SK-N-SH (cell line): Measurements from ENCODE around the gene RHOT2. TPM values are rescaled to one million over a fixed set of nuclear protein-coding genes. Genes with fewer than 3 reads are reported as not detected.

ENCODE experiments used
- CTCF ChIA-PET: fragments of 300-600, 350-600 bp; formaldehyde crosslinking; extraction: SDS; loops from one replicate; lab custom pipeline; 2021; lab: Yijun Ruan, JAX
- POLR2A ChIA-PET: fragments of 350-600 bp; sonication (Branson Sonifier 250); formaldehyde crosslinking; extraction: SDS; loops from one replicate; lab custom pipeline; 2020; ENCODE audit warnings: antibody characterized with exemption, inconsistent platforms; lab: Yijun Ruan, JAX
- DNase-seq: peaks from one replicate; pipeline ENCODE4 v3.0.0; 2012
- H2AFZ ChIP-seq: fragments of 200-600 bp; sonication (generic); 2 replicates; pipeline ENCODE4 v1.8.1; 2016; ENCODE audit warnings: antibody characterized with exemption, mild to moderate bottlenecking, low read depth
- H3F3A ChIP-seq: fragments of 200-600 bp; sonication (generic); replicated peaks from 2 replicates; pipeline ENCODE3; 2016; ENCODE audit warnings: antibody characterized with exemption, mild to moderate bottlenecking; ENCODE audit not compliant: insufficient read depth
- H3K27ac ChIP-seq, 2 experiments: fragments of 200-500 bp in 1 of 2; fragments of 200-600 bp in 1 of 2; sonication (Bioruptor generic) in 1 of 2; sonication (generic), shearing (Covaris generic) in 1 of 2; 2 replicates each; pipeline versions ENCODE4 v1.5.1 to v1.6.1; 2014 to 2016; ENCODE audit warnings: low read depth in 2 of 2, inconsistent platforms in 1 of 2, low read length in 1 of 2, mild to moderate bottlenecking in 1 of 2, mixed read lengths in 1 of 2
- H3K27me3 ChIP-seq: fragments of 200-600 bp; sonication (generic), shearing (Covaris generic); 2 replicates; pipeline ENCODE4 v1.6.1; 2016; ENCODE audit warnings: mixed run types; ENCODE audit not compliant: insufficient read depth
- H3K36me3 ChIP-seq, 2 experiments: fragments of 200-500 bp in 1 of 2; fragments of 200-600 bp in 1 of 2; sonication (Bioruptor generic) in 1 of 2; sonication (generic) in 1 of 2; replicated peaks in 1 of 2; 2 replicates each; pipeline versions ENCODE3 to v1.5.1; 2014 to 2016; ENCODE audit warnings: low read length in 1 of 2, mild to moderate bottlenecking in 1 of 2; ENCODE audit not compliant: insufficient read depth in 2 of 2, control insufficient read depth in 1 of 2
- H3K4me1 ChIP-seq, 2 experiments: fragments of 200-500 bp in 1 of 2; fragments of 200-600 bp in 1 of 2; sonication (Bioruptor generic) in 1 of 2; sonication (generic), shearing (Covaris generic) in 1 of 2; 2 replicates each; pipeline versions ENCODE4 v1.5.1 to v1.6.1; 2014 to 2016; ENCODE audit warnings: low read depth in 1 of 2, low read length in 1 of 2, mixed run types in 1 of 2; ENCODE audit not compliant: insufficient read depth in 2 of 2, control insufficient read depth in 1 of 2
- H3K4me2 ChIP-seq: fragments of 200-600 bp; sonication (generic), shearing (Covaris generic); 2 replicates; pipeline ENCODE4 v1.6.1; 2017; ENCODE audit warnings: mixed run types
- H3K4me3 ChIP-seq, 2 experiments: fragments of 200-500 bp in 1 of 2; fragments of 200-600 bp in 1 of 2; sonication (Bioruptor generic) in 1 of 2; sonication (generic), shearing (Covaris generic) in 1 of 2; 2 replicates each; pipeline versions ENCODE4 v1.5.1 to v1.8.1; 2014 to 2016; ENCODE audit warnings: low read depth in 2 of 2, inconsistent platforms in 1 of 2, low read length in 1 of 2, mild to moderate bottlenecking in 1 of 2, mixed read lengths in 1 of 2, moderate library complexity in 1 of 2
- H3K79me2 ChIP-seq: fragments of 200-600 bp; sonication (generic); 2 replicates; pipeline ENCODE4 v1.8.1; 2017; ENCODE audit warnings: mild to moderate bottlenecking; ENCODE audit not compliant: insufficient read depth
- H3K9ac ChIP-seq: fragments of 200-600 bp; sonication (generic); 2 replicates; pipeline ENCODE4 v1.6.1; 2017; ENCODE audit warnings: mixed run types
- H3K9me2 ChIP-seq: fragments of 200-600 bp; sonication (generic); 2 replicates; pipeline ENCODE4 v1.6.1; 2017; ENCODE audit warnings: mixed run types
- H3K9me3 ChIP-seq: fragments of 200-600 bp; sonication (generic); 2 replicates; pipeline ENCODE4 v1.6.1; 2017; ENCODE audit warnings: mixed run types, mild to moderate bottlenecking, moderate library complexity
- H4K20me1 ChIP-seq: fragments of 200-600 bp; sonication (generic); 2 replicates; pipeline ENCODE4 v1.6.1; 2017; ENCODE audit warnings: mild to moderate bottlenecking, mixed run types; ENCODE audit not compliant: insufficient read depth
- ELF1 ChIP-seq: IDR thresholded peaks from 2 replicates; pipeline ENCODE4 v1.4.0; 2012
- EZH2phosphoT487 ChIP-seq: fragments of 200-600 bp; sonication (generic); IDR thresholded peaks from 2 replicates; pipeline ENCODE4 v1.6.1; 2017; ENCODE audit warnings: low read depth, mixed run types, mild to moderate bottlenecking, antibody characterized with exemption, moderate library complexity, borderline replicate concordance
- FOSL2 ChIP-seq: IDR thresholded peaks from 2 replicates; pipeline ENCODE4 v1.4.0; 2012; ENCODE audit warnings: low read depth, mild to moderate bottlenecking, moderate library complexity, borderline replicate concordance
- FOXM1 ChIP-seq: IDR thresholded peaks from 2 replicates; pipeline ENCODE4 v1.4.0; 2012; ENCODE audit warnings: low read depth, mild to moderate bottlenecking
- GABPA ChIP-seq: IDR thresholded peaks from 2 replicates; pipeline ENCODE4 v1.4.0; 2012; ENCODE audit warnings: low read depth, mild to moderate bottlenecking
- GATA2 ChIP-seq: sonication (generic); formaldehyde crosslinking; IDR thresholded peaks from 2 replicates; pipeline ENCODE4 v1.5.0; 2020; ENCODE audit warnings: mild to moderate bottlenecking, missing genetic modification reagents
- IRF3 ChIP-seq: fragments of 150-350 bp; IDR thresholded peaks from 2 replicates; pipeline ENCODE4 v1.6.1; 2016; ENCODE audit warnings: mild to moderate bottlenecking, low read depth, low read length
- JUND ChIP-seq: IDR thresholded peaks from 2 replicates; pipeline ENCODE4 v1.4.0; 2012
- MEF2A ChIP-seq: IDR thresholded peaks from 2 replicates; pipeline ENCODE4 v1.4.0; 2012; ENCODE audit warnings: low read depth, borderline replicate concordance
- NFIC ChIP-seq: IDR thresholded peaks from 2 replicates; pipeline ENCODE4 v1.4.0; 2012; ENCODE audit warnings: borderline replicate concordance
- NRF1 ChIP-seq: IDR thresholded peaks from 2 replicates; pipeline ENCODE4 v1.6.1; 2012; ENCODE audit warnings: low read depth, mild to moderate bottlenecking, low read length
- PBX3 ChIP-seq: IDR thresholded peaks from 2 replicates; pipeline ENCODE4; 2012
- POLR2AphosphoS5 ChIP-seq: IDR thresholded peaks from 2 replicates; pipeline ENCODE4 v1.6.1; 2012; ENCODE audit warnings: low read depth, low read length
- REST ChIP-seq: IDR thresholded peaks from 2 replicates; pipeline ENCODE4 v1.6.1; 2012; ENCODE audit warnings: mild to moderate bottlenecking, low read depth, low read length, moderate library complexity
- RFX5 ChIP-seq: IDR thresholded peaks from 2 replicates; pipeline ENCODE4 v1.6.1; 2012; ENCODE audit warnings: mild to moderate bottlenecking, improper control_type of control experiment, low read length
- RXRA ChIP-seq: IDR thresholded peaks from 2 replicates; pipeline ENCODE4 v1.4.0; 2012; ENCODE audit warnings: low read depth, mild to moderate bottlenecking, borderline replicate concordance
- SIN3A ChIP-seq: IDR thresholded peaks from 2 replicates; pipeline ENCODE4 v1.6.1; 2012; ENCODE audit warnings: low read depth, mild to moderate bottlenecking, low read length, moderate library complexity, borderline replicate concordance
- SMC3 ChIP-seq: IDR thresholded peaks from 2 replicates; pipeline ENCODE4 v1.6.1; 2012; ENCODE audit warnings: low read depth, low read length, improper control_type of control experiment
- YY1 ChIP-seq: IDR thresholded peaks from 2 replicates; pipeline ENCODE4 v1.4.0; 2012; ENCODE audit warnings: low read depth, mild to moderate bottlenecking
- ZBTB33 ChIP-seq: IDR thresholded peaks from 2 replicates; pipeline ENCODE4 v1.4.0; 2012; ENCODE audit warnings: low read depth, borderline replicate concordance
- WGBS: methylation state at CpG from one replicate; pipeline ENCODE4 v1.1.6; 2017; ENCODE audit warnings: low lambda C conversion rate; 5-methylcytosine and 5-hydroxymethylcytosine counted together
- polyA plus RNA-seq, 3 experiments: library from polyadenylated mRNA; depleted of rRNA; stranded (reverse); fragments of >200 nt; gene quantifications; 2 replicates each; pipeline ENCODE4 v1.2.3, GENCODE V29; 2012

Gene RHOT2
- polyA plus RNA-seq, 1 of the 3 experiments (the other 2 are of a cell fraction), result 229 TPM

- TF ChIP-seq SMC3 (peak; percentile 53), MEF2A (no peak; the same call in 1 of the 2 replicates), RXRA (no peak), ELF1 (peak; percentile 79), GATA2 (CRISPR knock-in tag) (no peak), EZH2phosphoT487 (no peak), NRF1 (no peak; the same call in 1 of the 2 replicates), FOSL2 (no peak; the same call in 1 of the 2 replicates), NFIC (no peak), RFX5 (no peak), SIN3A (peak; percentile 95; the same call in 1 of the 2 replicates), POLR2AphosphoS5 (peak; percentile 77; the same call in 1 of the 2 replicates), PBX3 (peak; percentile 57)
- TF ChIP-seq, all 33 proteins: peak for 16
Observed at GRCh38 chr16:667780-668518, at the start of gene RHOT2 (continued).

- CTCF ChIA-PET, result interaction anchor here (1.1 kb wide), 1 partner anchor 29 kb away, joined by 3 read pairs; no protein-coding TSS in a partner anchor
- H3K36me3 ChIP-seq, result no peaks in the 10 kb centered on the region
- no peaks in the 10 kb centered on the region for H3K27me3 ChIP-seq
- peaks cover 0 to 11% of the 10 kb centered on the region in 2 experiments; a peak in 1 of 4 replicates for H3K4me1 ChIP-seq
- no peak overlapping the region for H3K4me3 ChIP-seq
- H2AFZ ChIP-seq, result no peak overlapping the region
- WGBS, result 95% methylated on average over 14 of the region's 20 CpGs
- POLR2A ChIA-PET, result interaction anchor here (0.6 kb wide), 1 partner anchor 87 kb away, joined by 4 read pairs; no protein-coding TSS in a partner anchor
- peaks cover 4% of the 10 kb centered on the region for H3F3A ChIP-seq
- no peak overlapping the region for H3K27ac ChIP-seq
- H4K20me1 ChIP-seq, result peaks cover 10% of the 10 kb centered on the region; the same call in 1 of the 2 replicates
- H3K9ac ChIP-seq, result no peak overlapping the region
- no peak overlapping the region for H3K4me2 ChIP-seq
- H3K9me2 ChIP-seq, result no peaks in the 10 kb centered on the region
- H3K9me3 ChIP-seq, result no peaks in the 10 kb centered on the region
- DNase-seq, result no peak
- H3K79me2 ChIP-seq, result peaks cover 9% of the 10 kb centered on the region; the same call in 1 of the 2 replicates
- TF ChIP-seq GABPA (no peak), PBX3 (no peak), SIN3A (no peak), RXRA (no peak), ZBTB33 (no peak), REST (no peak), FOXM1 (no peak), NFIC (no peak), RFX5 (no peak), JUND (no peak), IRF3 (no peak), YY1 (no peak)
Observed at GRCh38 chr16:619476-620100, 48.3 kb upstream of the RHOT2 start.
